CD4-positive, alpha-beta T cell treated with Interferon gamma for 1 hour (primary cell): ENCODE data around the gene TRIM9.

Source experiments
- DNase-seq: peaks from one replicate; pipeline ENCODE4 v3.0.0-alpha.2; 2020

TRIM9 gene

DNA sequence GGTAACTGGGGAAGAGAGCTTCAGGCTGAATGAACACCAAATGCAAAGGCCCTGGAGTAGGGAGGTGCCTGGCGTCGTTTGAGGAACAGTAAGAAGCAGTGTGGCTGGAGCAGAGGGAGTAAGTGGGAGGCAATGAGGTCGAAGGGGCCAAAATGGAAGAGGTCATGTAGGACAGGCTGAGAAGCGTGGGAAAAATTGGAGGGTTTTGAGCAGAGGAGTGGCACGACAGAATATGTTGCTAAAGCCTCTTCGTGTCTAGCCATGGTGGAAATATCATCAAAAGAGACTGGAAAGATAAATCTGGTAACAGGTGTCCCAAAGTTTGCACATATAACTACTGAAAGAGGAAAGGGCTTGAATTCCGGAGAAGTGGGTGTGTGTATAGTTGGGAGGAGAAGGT lies 1.9 kb downstream of the TRIM9 start:
- no peak for DNase-seq

DNA sequence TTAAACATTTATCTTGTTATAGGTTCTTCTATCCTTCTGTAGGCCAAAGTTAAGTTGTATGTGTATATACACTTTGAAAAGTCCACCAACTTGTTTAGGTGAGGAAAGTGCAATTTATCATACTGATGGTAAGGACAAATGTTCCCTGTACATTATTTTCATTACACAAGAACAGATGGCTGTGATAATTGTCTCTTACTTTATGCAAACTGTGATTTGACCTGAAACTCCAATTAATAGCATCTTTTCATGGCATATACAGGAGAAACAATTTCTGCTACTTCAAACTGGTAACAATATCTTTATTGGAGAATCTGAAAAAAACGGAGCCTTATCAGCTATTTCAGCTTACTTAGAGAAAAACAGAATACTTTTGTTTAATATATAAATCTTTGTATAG lies 5.6 kb downstream of the TRIM9 start:
- no peak for DNase-seq

DNA sequence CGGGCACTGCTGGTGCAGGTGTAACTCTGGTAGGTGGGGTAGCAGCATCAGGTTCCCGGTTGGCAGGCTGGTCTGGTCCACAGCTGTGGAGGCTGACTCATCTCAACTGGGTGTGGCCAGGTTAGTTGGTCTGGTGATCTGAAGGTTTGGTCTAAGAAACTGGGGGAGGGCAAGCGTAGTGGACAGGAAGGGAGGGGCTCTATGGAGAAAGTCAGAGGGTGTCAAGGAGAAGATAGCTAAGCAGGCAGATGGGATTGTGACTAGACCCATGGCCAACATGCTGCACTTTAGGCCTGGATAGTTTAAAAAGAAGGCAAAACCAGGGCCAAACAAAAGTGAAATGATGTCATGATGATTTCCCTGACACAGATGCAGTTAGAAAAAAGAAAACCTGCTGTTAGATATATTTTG lies 7.9 kb downstream of the TRIM9 start:
- DNase-seq, result no peak

DNA sequence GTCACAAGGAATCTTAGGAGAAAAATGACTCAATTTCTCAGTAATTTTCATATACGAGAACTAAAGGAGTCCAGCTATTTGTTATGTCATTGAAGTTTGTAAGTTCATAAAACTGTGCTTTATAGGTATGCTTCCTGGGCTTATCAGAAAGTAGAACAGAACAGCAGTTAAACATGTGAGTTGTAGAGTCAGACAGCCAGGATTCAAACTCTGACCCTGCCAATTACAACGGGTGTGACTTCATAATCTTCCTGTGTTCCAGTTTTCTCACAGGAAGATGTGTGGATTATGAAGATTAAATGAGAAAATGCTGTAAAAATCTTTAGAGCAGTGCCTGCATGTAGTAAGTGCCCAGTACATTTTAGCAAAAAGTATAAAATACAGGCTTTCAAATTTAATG lies 8.9 kb downstream of the TRIM9 start:
- no peak for DNase-seq

DNA sequence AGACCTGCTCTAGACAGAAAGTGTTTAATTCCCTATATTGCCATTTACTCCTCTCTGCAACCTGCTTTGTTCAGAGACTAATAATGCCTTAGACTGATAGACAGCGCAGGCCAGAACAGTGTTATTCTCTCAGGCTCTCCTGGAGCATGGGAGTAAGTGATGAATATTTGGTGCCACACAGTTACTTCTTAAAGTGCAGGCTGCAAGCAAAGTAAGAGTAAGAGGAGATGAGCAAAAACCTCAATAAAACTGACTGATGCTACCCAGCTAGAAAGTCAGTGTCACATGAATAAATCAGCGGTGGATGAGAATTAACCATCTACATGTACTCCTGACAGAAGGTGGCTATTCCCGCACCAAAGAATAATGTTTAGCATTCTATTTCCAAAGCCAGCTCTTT lies 9.9 kb downstream of the TRIM9 start:
- no peak for DNase-seq

DNA sequence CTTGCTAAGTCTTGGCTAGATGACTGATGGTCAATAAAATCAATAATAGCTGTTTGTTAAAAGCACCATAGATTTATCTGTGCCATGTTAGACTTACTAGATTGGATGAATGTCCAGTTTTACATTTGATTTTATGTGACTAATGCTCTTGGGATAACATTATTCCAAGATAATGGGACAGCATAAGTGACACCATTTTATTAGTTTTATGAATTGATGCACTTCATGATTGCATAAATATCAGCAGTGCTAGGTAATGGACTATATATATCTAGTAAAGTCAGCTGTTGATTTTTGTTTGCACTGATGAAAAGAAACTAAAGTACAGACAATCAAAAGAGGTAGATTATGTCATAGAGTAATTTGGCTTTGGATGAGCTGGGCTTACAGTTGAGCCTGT lies 10.4 kb downstream of the TRIM9 start:
- no peak for DNase-seq

DNA sequence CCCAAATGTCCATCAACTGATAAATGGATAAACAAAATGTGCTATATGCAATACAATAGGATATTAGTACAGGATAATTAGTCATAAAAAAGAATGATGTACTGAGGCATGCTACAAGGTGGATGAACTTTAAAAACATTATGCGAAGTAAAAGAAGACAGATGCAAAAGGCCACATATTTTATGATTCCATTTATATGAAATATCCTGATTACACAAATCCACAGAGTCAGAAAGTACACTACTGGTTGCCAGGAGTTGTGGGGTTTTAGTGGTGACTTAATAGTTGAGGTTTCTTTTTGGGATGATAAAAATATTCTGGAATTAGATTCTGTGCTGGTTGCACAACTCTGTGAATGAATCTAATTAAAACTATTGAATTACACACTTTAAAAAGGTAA lies 12.6 kb downstream of the TRIM9 start:
- no peak for DNase-seq

DNA sequence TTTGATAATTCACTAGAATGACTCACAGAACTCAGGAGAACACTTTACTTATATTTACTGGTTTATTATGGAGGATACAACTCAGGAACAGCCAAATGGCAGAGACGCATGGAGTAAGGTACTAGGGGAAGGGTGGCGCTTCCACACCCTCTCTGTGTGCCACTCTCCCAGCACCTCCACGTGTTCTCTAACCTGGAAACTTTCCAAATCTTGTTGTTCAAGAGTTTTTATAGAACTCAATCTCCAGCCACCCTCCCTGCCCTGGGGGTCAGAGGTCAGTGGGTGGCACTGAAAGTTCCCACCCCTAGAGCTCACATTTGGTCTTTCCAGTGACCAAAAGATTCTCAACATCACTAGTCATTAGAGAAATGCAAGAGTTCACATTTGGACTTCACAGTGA lies 13.2 kb downstream of the TRIM9 start:
- DNase-seq, result no peak

DNA sequence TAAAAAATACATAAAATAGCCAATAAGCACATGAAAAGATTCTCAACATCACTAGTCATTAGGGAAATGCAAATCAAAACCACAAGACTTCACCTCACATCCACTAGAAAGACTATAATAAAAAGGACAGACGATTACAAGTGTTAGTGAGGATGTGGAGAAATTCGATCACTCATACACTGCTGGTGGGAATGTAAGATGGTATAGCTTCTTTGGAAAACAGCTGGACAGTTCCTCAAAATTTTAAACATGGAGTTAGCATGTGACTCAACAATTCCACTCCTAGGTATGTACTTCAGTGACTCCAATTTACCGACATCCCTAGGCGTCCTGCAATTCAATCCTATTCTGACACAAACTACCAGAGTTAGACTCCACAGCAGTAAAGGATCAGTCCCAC lies 13.7 kb downstream of the TRIM9 start:
- DNase-seq, result no peak

DNA sequence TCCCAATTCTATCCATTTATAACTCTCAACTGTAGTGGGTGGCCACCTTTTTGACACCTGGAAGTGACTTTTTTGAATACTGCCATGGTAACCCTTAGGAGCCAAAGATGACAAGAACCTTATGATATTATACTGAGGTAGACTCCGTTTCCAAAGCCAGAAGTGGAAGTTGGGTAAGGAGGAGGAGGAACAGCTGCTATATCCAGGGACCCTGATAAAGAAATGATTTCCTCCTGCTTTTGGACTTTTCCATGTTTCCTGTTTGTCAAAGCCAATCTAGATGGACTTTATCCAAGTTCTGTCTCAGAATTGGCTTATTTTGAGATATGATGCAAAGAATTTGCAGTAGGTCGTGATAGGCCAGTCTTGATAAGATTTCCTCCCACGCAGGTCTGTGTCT lies 14.3 kb downstream of the TRIM9 start:
- no peak for DNase-seq

DNA sequence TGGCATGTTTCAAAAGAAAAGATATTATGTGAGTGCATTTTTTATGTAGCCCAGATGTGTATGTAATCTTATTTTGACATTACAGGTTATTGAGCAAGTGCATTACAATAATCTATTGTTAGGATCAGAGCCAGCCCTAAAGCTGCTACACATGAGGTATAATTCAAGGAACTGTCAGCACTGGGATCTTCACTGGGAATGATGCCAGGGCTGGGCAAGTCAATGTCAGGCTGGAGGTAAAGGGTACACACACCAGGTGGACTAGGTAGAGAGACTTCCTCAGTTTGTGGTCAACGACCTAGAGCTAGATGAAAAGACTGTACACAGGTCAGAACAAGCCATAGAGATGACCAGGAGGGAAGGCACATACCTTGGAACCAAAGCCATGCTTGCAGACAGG lies 15.4 kb downstream of the TRIM9 start:
- DNase-seq, result no peak

DNA sequence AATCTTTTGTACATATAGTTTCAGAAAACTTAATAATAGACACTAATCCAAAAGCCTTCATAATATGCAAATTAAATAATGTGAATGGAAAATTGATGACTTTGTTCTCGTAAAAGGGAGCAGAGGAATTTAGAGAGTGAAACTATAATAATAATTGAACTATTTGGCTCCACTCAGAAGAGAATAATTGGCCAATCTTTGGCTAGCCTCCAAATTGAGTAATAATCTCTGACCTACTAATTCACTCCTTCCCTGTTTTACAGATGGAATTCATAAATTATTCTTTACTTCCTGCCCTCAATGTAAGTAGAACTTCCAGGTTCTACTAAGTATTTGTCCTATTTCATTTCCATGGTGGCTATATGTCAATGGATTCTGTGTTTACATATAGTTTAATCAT lies 15.8 kb downstream of the TRIM9 start:
- no peak for DNase-seq

DNA sequence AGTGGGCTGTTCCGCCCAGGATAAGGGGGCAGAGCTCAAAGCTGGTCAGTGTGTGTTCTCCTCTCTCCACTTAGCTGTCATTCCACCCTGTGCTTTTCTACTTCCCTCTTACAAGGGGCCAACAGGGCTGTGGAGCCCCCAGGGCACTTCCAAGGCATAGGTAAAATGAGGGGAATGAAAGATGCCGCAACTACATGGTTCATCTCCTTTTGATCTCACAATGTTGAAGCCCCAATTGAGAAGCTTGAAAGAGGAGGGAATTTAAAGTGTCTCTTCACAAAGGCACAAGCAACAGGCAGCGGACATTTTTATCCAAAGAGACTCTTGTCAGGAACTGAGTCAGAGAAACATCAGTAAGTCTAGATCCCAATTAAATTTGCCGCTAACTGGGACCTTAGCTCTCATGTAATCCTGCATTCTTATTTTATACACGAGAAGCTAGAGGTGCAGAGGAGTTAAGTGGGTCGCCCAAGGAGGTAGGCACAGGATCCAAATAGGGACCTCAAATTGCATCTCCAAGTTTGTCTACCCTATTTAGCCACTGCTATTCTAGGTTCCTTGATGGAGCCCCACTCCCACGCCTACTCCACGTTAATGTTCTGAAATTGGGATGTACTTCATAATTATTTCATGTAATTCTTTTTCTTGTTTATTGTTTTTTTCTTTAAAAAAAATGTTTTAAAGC lies 20.1 kb downstream of the TRIM9 start:
- no peak for DNase-seq

DNA sequence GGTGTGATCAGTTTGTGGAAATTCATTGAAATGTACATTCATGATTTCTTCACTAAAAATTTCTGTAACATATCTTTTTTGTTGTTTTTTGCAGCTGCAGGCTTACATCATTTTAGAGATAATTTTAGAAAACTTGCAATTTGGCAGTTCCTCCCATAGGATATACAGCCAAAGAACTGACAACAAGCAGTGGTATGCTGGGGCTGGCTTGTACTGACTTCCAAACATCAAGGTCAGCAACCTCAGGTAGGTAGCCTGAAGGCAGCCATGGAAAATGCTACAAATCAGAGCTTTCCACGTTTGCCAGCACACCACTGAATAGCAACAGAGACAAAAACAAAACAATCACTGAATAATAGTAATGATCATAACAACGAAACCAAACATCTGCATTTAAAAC lies 21.2 kb downstream of the TRIM9 start:
- no peak for DNase-seq

DNA sequence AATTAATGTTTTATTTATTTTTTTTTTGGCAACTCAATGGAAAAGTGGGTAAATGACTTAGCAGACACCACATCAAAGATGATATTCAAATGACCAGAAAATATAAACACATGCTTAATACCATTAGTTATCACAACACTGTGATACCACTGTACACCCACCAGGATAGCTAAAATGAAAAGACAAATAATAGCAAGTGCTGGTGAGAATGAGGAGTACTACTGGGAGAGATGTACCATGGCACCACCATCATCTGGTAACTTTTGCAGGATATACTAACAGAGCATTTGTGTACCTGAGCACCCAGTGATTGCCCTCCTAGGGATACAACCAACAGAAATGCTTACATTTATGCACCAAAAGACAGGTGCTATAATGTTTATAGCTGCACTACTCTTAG lies 21.9 kb downstream of the TRIM9 start:
- no peak for DNase-seq

DNA sequence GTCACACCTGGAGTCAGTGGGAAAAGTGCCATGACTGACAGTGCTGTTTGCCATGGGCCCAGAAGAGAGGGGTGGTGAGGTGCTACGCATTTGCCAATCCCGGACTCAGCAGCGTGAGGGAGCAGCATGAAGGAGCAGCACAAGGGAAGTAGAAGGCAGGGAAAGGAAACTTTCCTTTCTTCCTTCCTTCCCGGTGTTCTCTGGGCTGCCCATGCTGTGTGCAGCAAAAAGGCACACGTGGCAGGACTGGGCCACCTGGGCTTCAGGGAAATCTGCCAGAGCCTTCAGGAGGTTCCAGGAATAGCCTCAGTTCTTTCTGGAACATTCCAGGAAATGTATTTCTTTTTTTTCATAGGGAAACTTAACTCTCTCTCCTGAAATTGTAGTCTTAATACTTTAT lies 23.0 kb downstream of the TRIM9 start:
- no peak for DNase-seq

DNA sequence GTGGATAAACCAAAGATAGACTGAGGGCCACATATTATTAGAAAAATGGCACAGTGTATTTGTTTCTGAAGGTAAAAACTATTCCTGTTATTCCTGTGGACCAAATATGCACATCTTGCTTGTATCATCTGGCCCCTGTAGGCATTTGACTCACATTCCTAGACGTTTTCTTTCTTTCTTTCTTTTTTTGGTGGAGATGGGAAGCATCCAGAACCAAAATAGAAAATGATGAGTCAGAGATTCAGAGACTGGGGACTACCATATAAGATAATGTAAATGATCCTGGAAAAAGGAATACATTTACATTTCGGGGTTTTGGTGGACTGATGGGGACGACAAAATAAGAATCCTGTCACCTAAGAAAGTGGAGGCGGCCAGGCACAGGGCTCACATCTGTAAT lies 24.2 kb downstream of the TRIM9 start:
- no peak for DNase-seq

DNA sequence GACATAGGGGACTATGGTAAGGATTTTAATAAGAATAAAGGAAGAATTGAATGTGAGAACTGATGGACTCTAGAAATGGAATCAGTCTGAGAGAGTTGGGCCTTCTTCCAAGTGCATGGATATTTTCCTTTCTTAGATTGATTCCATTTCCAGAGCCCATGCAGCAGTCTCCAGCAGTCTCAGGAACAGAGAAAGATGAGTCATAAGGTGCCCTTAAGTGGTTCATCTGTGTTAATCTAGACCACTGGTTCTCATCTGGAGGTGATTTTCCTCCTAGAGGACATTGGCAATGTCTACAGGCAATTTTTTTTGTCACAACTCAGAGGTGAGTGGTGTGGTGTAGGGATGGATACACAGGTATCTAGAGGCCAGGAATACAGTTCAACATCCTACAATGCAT lies 25.9 kb downstream of the TRIM9 start:
- DNase-seq, result no peak

DNA sequence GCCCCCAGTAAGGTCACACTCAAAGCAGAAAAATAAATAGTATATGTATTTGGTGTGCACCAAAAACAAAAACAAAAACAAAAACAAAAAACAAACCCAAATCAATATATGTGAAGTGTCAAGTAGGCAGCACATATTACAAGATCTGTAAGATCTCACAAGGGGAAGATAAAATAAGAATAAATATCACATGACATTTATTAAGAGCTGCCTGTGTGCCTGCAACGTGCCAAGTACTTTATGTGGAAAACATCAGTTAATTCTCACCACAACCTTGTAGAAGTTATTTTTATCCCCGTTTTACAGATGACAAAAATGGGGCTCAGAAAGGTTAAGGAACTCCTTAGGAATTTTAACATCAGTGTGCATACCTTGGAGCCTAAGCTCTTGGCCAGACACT lies 26.6 kb downstream of the TRIM9 start:
- no peak for DNase-seq

DNA sequence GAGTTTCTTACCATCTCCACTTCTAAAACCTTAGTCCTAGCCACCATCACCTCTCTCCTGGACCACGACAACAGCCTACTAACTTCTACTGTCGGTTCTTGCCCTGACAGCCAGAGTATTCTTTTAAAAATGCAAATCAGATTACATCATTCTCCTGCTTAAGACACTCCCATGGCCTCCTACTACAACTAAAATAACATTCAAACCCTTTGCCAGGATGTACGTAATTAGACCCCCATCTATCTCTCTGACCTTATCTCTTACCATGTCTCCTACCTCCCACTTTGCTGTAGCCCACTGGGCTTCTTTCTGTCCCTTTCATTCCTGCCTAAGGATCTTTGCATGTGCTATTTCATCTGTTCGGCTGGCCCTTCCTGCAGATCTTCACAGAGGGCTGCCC lies 27.6 kb downstream of the TRIM9 start:
- DNase-seq, result no peak

DNA sequence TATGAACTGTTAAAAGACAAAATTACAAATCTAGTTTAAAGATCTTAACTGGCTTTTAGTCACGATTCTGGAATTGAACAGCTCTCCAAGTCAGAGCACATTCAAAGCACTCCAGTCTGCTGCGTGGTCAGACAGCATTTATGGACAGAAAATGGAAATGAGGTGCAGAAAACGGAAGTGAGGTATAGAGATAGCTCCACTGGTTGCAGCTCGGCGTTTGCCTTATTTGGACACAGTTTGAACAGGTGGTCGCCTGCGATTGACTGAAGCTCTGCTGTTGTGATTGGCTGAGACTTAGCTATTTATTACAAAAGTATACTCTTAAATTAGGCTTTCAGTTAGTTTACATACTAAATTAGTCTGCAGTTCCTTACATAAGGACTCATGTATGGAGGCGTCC lies 28.3 kb downstream of the TRIM9 start:
- no peak for DNase-seq

DNA sequence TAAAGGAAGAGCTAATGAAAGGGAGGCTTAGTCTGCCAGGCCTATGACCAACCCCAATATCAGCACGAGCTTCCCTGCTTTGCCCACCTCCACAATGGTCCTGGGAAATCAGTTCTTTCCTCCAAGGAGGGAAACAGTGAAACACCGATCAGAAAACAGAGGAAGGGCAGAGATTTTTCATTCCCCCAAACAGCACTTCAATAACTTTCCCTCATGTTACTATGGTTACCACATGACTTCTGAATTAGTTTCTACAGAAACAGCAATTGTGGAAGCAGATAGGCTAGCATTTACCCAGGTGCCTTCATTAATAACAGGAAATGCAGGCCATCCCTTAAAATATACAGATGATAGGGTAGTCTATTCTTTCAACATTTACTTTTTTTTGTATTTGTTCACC lies 35.9 kb downstream of the TRIM9 start:
- no peak for DNase-seq

DNA sequence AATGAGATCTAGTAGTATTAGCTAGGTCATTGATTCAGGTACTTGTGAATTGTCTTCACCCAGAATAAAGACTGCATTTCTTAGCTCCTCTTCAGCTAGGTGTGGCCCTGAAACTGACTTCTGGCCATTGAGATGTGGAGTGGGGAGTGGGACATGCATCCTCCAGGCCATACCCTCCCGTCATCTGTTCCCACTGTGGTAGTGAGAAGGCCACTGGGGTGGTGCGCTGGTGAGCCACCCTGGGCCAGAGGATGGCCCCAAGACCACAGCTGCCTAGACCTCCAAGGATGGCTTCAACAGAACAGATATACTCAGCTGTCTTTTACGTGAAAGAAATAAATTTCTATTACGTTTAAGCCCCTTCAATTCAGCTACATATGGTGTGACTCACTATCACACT lies 36.5 kb downstream of the TRIM9 start:
- no peak for DNase-seq

DNA sequence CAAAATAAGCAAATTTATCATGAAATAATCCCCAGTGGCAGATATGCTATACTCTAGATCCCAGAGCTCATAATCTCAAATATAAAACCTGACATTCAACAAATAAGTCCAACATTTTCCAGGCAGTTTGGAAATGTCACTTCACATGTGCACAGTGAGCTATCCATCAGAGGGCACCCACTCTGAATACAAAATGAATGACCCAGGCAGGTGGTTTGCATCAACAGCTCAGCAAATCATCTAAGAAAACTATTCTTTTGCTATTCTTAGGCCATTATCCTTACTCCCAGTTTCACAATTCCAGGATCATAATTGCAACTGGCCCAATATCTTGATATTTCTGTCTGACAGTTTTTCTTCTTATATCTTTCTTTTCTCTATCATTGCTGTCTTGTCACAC lies 38.5 kb downstream of the TRIM9 start:
- no peak for DNase-seq

DNA sequence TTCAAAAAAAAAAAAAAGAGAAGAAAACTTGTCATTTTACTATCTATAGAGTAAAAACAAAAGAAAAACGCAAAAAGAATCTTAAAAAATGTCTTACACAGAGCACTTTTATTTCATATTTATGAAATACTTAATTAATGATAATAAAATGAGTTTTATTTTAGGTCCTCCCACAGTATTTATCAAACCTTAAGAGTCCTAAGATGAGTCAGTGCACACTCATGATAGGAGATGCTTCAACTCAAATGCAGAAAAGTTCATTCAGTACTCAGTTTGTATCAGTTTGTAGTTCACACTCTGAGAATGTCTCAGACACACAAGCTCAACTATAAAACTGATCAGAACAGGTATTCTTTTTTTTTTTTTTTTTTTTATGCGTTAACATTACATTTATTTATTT lies 41.7 kb downstream of the TRIM9 start:
- DNase-seq, result no peak

DNA sequence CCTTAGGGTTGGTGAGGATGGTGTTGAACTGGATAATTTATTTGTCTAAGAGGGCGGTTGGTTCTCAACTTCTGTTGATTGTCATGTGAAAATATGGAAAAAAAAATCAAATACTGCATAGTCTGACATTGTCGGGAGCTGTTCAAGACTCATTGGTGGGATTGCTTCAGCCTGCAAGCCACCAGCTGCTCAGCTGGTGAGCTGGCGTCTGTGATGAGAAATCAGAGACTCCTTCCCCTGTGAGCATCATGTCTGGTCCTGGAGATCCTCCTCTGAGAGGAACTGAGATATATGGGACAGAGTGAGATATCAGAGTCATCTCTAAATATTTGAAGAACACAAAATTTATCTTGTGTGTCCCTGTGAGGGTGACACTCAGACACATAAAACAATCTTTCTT lies 49.9 kb downstream of the TRIM9 start:
- no peak for DNase-seq
